Measurements from ENCODE around the gene CNPY1. TPM values are rescaled to one million over a fixed set of nuclear protein-coding genes. Genes with fewer than 3 reads are reported as not detected.

CNPY1 gene
- total RNA-seq, 2 donors from 2014 or later, result not detected

DNA sequence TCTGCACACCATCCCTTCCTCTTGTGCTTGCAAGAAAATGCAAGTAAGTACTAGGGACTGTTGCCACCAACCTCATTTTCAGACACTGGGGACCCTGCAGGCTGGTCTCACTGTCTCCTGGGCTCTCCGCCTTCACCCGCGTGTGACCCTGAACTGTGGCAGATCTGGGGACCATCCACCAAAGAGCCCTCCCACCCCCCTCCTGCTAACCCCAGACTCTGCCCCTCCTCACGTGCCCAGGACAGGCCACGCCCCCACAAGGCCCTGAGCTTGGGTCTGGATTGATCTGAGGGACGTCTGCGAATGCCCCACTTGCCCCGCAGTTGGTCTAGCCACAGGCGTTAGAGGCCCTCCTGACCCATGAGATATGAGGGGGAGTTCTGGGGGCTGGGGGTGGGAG is 8.1 kb downstream of the CNPY1 start:
- no peaks in the 10 kb centered on the region for H3K36me3 Mint-ChIP-seq (ENCODE audit: low read depth)
- H3K27ac Mint-ChIP-seq, result no peak overlapping the region

GRCh38 chr7:155536451-155536850 is 9.9 kb downstream of the CNPY1 start:
- ATAC-seq (replicated peaks), result no peak
- no peak overlapping the region for H3K27ac Mint-ChIP-seq
- peaks cover 5% of the 10 kb centered on the region for H3K36me3 Mint-ChIP-seq (ENCODE audit: low read depth)
- peaks cover 51% of the 10 kb centered on the region for H3K27me3 Mint-ChIP-seq
- peaks cover 11% of the 10 kb centered on the region for H3K4me1 Mint-ChIP-seq
- H3K9me3 Mint-ChIP-seq, result no peaks in the 10 kb centered on the region
- H3K4me3 Mint-ChIP-seq, result no peak overlapping the region

More for the DNA sequence above, 8.1 kb downstream of the CNPY1 start:
- Mint-ChIP-seq H3K4me1 (peaks cover 5% of the 10 kb centered on the region), H3K27me3 (peaks cover 41% of the 10 kb centered on the region), H3K9me3 (no peaks in the 10 kb centered on the region), H3K4me3 (no peak overlapping the region)
- no peak for ATAC-seq (replicated peaks)

- Mint-ChIP-seq H3K4me1 (peaks cover 11% of the 10 kb centered on the region), H3K4me3 (no peak overlapping the region), H3K27me3 (peaks cover 62% of the 10 kb centered on the region), H3K36me3 (ENCODE audit: low read depth) (peaks cover 5% of the 10 kb centered on the region), H3K27ac (no peak overlapping the region), H3K9me3 (no peaks in the 10 kb centered on the region)
- ATAC-seq (replicated peaks), result no peak
These were observed 11.7 kb downstream of the CNPY1 start for GRCh38 chr7:155534691-155535090.

- Mint-ChIP-seq H3K27ac (no peak overlapping the region), H3K9me3 (no peaks in the 10 kb centered on the region), H3K27me3 (peaks cover 61% of the 10 kb centered on the region), H3K4me1 (peaks cover 11% of the 10 kb centered on the region), H3K4me3 (peak overlapping the region; percentile 54), H3K36me3 (ENCODE audit: low read depth) (peaks cover 5% of the 10 kb centered on the region)
- ATAC-seq (replicated peaks), result peak; percentile 31
These were observed 12.3 kb downstream of the CNPY1 start for GRCh38 chr7:155533827-155534690.

- ATAC-seq (replicated peaks), result peak; percentile 23
- H3K27me3 Mint-ChIP-seq, result peaks cover 64% of the 10 kb centered on the region
- peak overlapping the region; percentile 54 for H3K4me3 Mint-ChIP-seq
- H3K36me3 Mint-ChIP-seq (ENCODE audit: low read depth), result peaks cover 5% of the 10 kb centered on the region
- H3K4me1 Mint-ChIP-seq, result peaks cover 11% of the 10 kb centered on the region
- H3K9me3 Mint-ChIP-seq, result no peaks in the 10 kb centered on the region
- no peak overlapping the region for H3K27ac Mint-ChIP-seq
These were observed 13.1 kb downstream of the CNPY1 start for GRCh38 chr7:155533120-155533826.

DNA sequence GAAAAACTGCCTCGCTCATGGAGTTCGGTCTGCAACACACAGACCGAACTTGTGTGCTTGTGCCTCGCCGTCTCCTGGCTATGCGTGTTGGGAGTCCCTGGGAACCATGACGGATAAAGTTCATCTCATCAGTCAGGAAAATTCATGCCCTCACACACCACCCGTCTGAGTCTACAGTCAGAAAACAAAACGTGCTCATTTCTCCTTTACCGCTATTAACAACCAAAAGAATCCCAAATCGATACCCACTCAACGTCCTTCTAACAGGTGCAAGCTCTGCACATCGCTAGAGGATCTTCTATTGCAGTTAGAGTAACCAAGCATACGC is 13.6 kb downstream of the CNPY1 start:
- peak overlapping the region; percentile 51 for H3K4me3 Mint-ChIP-seq
- peaks cover 5% of the 10 kb centered on the region for H3K36me3 Mint-ChIP-seq (ENCODE audit: low read depth)
- H3K9me3 Mint-ChIP-seq, result no peaks in the 10 kb centered on the region
- no peak overlapping the region for H3K27ac Mint-ChIP-seq
- ATAC-seq (replicated peaks), result no peak
- H3K27me3 Mint-ChIP-seq, result peaks cover 68% of the 10 kb centered on the region
- peaks cover 11% of the 10 kb centered on the region for H3K4me1 Mint-ChIP-seq

DNA sequence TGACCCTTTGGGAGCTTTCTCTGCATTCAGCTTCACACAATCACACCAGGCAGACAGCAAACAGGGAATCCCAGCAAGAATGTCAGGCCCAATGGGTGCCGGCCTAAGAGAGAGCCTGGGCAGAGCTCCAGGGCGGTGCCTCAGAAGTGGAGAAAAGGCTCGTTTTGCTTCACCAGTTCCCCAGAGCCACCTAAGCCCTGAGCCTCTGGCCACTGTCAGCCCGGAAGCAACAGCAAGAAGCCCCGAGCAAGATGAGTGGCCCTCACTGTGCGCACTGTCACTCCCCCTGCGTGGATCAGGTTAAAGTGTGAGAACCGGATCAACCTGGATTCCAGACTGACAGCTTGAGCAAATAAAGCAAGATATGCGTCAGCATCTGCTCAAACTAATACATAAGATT is 14.7 kb downstream of the CNPY1 start:
- H3K4me3 Mint-ChIP-seq, result no peak overlapping the region
- H3K9me3 Mint-ChIP-seq, result no peaks in the 10 kb centered on the region
- H3K27ac Mint-ChIP-seq, result no peak overlapping the region
- ATAC-seq (replicated peaks), result no peak
- peaks cover 5% of the 10 kb centered on the region for H3K36me3 Mint-ChIP-seq (ENCODE audit: low read depth)
- H3K4me1 Mint-ChIP-seq, result peaks cover 11% of the 10 kb centered on the region
- H3K27me3 Mint-ChIP-seq, result peaks cover 63% of the 10 kb centered on the region

GRCh38 chr7:155530601-155531000 is 15.8 kb downstream of the CNPY1 start:
- Mint-ChIP-seq H3K9me3 (no peaks in the 10 kb centered on the region), H3K27me3 (peaks cover 59% of the 10 kb centered on the region), H3K27ac (no peak overlapping the region), H3K36me3 (ENCODE audit: low read depth) (peaks cover 5% of the 10 kb centered on the region), H3K4me3 (no peak overlapping the region), H3K4me1 (peaks cover 11% of the 10 kb centered on the region)
- ATAC-seq (replicated peaks), result no peak

- H3K27ac Mint-ChIP-seq, result no peak overlapping the region
- no peaks in the 10 kb centered on the region for H3K9me3 Mint-ChIP-seq
- ATAC-seq (replicated peaks), result no peak
- peaks cover 59% of the 10 kb centered on the region for H3K27me3 Mint-ChIP-seq
- H3K4me3 Mint-ChIP-seq, result no peak overlapping the region
- peaks cover 11% of the 10 kb centered on the region for H3K4me1 Mint-ChIP-seq
- peaks cover 5% of the 10 kb centered on the region for H3K36me3 Mint-ChIP-seq (ENCODE audit: low read depth)
These were observed 16.5 kb downstream of the CNPY1 start for GRCh38 chr7:155529845-155530244.

GRCh38 chr7:155529346-155529745 is 17.0 kb downstream of the CNPY1 start:
- Mint-ChIP-seq H3K27me3 (peaks cover 55% of the 10 kb centered on the region), H3K27ac (no peak overlapping the region)

GRCh38 chr7:155527664-155528063 is 18.7 kb downstream of the CNPY1 start:
- H3K4me1 Mint-ChIP-seq, result peaks cover 2% of the 10 kb centered on the region
- no peaks in the 10 kb centered on the region for H3K9me3 Mint-ChIP-seq
- no peak overlapping the region for H3K4me3 Mint-ChIP-seq
- H3K27ac Mint-ChIP-seq, result no peak overlapping the region
- H3K36me3 Mint-ChIP-seq (ENCODE audit: low read depth), result peaks cover under 1% of the 10 kb centered on the region
- ATAC-seq (replicated peaks), result no peak
- peaks cover 52% of the 10 kb centered on the region for H3K27me3 Mint-ChIP-seq

More at GRCh38 chr7:155529346-155529745, 17.0 kb downstream of the CNPY1 start:
- Mint-ChIP-seq H3K4me1 (peaks cover 10% of the 10 kb centered on the region), H3K9me3 (no peaks in the 10 kb centered on the region), H3K4me3 (no peak overlapping the region), H3K36me3 (ENCODE audit: low read depth) (peaks cover 5% of the 10 kb centered on the region)
- ATAC-seq (replicated peaks), result no peak

DNA sequence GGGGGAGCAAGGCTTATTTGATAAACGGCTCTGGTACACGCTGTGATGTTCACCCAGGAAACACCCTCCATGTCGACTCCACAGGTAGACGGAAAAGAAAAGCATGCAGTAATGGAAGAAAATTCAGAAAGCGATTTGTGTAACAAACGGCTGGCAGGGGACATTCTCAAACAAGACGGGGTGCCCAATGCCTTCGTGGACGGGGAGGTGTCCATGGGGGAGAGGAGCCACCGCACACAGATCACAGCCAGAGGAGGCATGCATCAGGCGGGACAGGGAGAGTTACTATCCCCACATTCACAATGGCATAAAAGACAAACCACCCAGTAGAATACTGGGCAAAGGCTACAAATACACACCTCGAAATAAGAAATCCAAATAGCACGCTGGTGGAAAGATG is 20.1 kb downstream of the CNPY1 start:
- H3K27me3 Mint-ChIP-seq, result peaks cover 44% of the 10 kb centered on the region
- no peaks in the 10 kb centered on the region for H3K9me3 Mint-ChIP-seq
- H3K36me3 Mint-ChIP-seq (ENCODE audit: low read depth), result no peaks in the 10 kb centered on the region
- no peak for ATAC-seq (replicated peaks)
- no peaks in the 10 kb centered on the region for H3K4me1 Mint-ChIP-seq
- no peak overlapping the region for H3K4me3 Mint-ChIP-seq
- H3K27ac Mint-ChIP-seq, result no peak overlapping the region

GRCh38 chr7:155524018-155524556 is 22.3 kb downstream of the CNPY1 start:
- no peaks in the 10 kb centered on the region for H3K9me3 Mint-ChIP-seq
- H3K4me3 Mint-ChIP-seq, result no peak overlapping the region
- no peak for ATAC-seq (replicated peaks)
- no peaks in the 10 kb centered on the region for H3K36me3 Mint-ChIP-seq (ENCODE audit: low read depth)
- peaks cover 36% of the 10 kb centered on the region for H3K27me3 Mint-ChIP-seq
- H3K27ac Mint-ChIP-seq, result no peak overlapping the region
- no peaks in the 10 kb centered on the region for H3K4me1 Mint-ChIP-seq

DNA sequence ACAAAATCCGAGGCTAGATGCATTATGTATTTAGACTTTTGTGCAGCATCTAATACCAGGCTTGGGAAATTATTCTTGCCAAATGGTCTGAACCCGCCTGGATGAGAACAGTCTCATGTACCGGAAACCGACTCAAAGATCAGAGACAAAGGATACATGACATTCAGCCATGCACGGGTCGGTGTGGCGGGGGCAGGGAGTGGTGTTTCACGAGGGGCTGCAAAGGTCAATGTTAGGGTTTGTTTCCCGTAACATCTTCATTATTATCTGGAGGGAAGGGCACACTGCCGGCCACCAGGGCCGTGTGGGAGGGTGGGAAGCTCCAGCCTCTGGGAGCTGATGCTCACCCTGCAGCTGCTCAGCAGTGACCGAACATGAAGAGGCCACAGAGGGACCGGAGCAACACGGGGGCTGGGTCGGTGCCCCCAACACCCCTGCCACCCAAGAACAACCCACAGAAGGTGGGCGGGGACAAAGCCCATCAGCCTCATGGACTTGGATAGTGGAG is 23.1 kb downstream of the CNPY1 start:
- Mint-ChIP-seq H3K27ac (no peak overlapping the region), H3K4me3 (no peak overlapping the region), H3K36me3 (ENCODE audit: low read depth) (no peaks in the 10 kb centered on the region), H3K9me3 (no peaks in the 10 kb centered on the region), H3K4me1 (no peaks in the 10 kb centered on the region), H3K27me3 (peaks cover 33% of the 10 kb centered on the region)
- no peak for ATAC-seq (replicated peaks)
